Measurements from ENCODE around the gene LAMA3.

LAMA3 gene, protein sequence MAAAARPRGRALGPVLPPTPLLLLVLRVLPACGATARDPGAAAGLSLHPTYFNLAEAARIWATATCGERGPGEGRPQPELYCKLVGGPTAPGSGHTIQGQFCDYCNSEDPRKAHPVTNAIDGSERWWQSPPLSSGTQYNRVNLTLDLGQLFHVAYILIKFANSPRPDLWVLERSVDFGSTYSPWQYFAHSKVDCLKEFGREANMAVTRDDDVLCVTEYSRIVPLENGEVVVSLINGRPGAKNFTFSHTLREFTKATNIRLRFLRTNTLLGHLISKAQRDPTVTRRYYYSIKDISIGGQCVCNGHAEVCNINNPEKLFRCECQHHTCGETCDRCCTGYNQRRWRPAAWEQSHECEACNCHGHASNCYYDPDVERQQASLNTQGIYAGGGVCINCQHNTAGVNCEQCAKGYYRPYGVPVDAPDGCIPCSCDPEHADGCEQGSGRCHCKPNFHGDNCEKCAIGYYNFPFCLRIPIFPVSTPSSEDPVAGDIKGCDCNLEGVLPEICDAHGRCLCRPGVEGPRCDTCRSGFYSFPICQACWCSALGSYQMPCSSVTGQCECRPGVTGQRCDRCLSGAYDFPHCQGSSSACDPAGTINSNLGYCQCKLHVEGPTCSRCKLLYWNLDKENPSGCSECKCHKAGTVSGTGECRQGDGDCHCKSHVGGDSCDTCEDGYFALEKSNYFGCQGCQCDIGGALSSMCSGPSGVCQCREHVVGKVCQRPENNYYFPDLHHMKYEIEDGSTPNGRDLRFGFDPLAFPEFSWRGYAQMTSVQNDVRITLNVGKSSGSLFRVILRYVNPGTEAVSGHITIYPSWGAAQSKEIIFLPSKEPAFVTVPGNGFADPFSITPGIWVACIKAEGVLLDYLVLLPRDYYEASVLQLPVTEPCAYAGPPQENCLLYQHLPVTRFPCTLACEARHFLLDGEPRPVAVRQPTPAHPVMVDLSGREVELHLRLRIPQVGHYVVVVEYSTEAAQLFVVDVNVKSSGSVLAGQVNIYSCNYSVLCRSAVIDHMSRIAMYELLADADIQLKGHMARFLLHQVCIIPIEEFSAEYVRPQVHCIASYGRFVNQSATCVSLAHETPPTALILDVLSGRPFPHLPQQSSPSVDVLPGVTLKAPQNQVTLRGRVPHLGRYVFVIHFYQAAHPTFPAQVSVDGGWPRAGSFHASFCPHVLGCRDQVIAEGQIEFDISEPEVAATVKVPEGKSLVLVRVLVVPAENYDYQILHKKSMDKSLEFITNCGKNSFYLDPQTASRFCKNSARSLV (N-terminal part only)

DNA sequence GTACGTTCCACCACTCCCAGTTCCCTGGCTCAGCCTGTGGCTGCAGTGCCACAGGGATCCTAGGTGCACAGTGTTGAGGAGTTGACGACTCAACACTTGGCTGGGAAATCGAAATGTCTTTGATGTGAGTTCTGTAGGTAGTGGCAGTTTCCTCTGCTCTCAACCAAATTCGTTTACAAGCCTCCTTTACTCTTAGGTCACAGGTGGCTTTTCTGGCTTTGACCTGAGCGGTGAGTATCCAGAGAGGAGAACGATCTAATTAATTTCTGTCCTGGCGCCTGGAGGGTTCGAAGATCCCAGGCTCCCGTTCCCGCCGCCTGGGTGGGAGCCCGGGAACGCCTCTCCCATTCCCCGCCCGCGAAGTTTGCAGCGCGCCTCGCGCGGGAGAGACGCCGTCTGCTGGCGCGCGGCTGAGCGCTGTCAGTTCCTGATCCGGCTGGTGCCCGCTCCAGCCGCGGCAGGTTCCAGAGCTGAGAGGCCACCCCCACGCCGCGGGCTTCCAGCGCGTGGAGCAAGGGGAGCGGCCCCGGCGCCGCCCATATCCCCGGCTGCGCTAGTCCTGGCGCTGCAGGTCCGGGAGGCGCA is at the start of gene LAMA3:
LAMA3 (plus strand) TSS at position 423 of the 585 bp plus-strand sequence. CDS start 231 bp downstream, outside the sequence.
- H3K4me3 ChIP-seq (ENCODE audit: low read length in 2 of 2): peak within 1 kb of the TSS; percentile 62 to 70
- H3K9me3 ChIP-seq (ENCODE audit: control insufficient read depth in 2 of 2, low read length in 2 of 2): no peaks in the 10 kb centered on the region
- H3K27ac ChIP-seq (ENCODE audit: low read depth in 2 of 2, low read length in 2 of 2): no peak within 1 kb of the TSS
- H3K4me1 ChIP-seq (ENCODE audit: control insufficient read depth in 2 of 2, insufficient read depth in 2 of 2, low read length in 2 of 2): peaks cover 3 to 16% of the 10 kb centered on the region in 2 donors
- peaks cover 12 to 14% of the 10 kb centered on the region in 2 donors for H3K27me3 ChIP-seq (ENCODE audit: control insufficient read depth in 2 of 2, insufficient read depth in 2 of 2, low read length in 2 of 2)
- peak within 1 kb of the TSS in 1 of 2 donors; percentile 61 for H3K9ac ChIP-seq (ENCODE audit: low read depth in 1 of 2, low read length in 2 of 2)
- H3K36me3 ChIP-seq (ENCODE audit: control insufficient read depth in 2 of 2, insufficient read depth in 2 of 2, low read length in 2 of 2): no peaks in the 10 kb centered on the region

DNA sequence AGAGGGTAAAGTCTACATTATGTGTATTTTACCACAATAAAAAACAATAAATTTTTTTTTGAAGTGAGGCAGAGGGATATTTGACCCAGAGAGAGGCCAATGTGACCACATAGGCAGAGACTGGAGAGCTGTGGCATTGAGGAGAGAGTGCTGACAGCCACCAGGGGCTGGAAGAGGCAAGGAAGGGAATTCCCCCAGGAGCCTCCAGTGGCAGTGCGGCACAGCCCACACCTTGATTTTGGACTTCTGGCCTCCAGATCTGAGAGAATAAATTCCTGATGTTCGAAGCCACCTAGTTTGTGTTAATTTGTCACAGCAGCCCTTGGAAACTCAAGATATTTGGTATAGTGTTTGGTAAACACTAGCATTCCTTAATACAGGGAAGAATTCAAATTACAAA is 49.2 kb upstream of the LAMA3 start:
- no peaks in the 10 kb centered on the region for H3K36me3 ChIP-seq (ENCODE audit: control insufficient read depth in 2 of 2, insufficient read depth in 2 of 2, low read length in 2 of 2)
- no peak overlapping the region for H3K4me3 ChIP-seq (ENCODE audit: low read length in 2 of 2)
- no peaks in the 10 kb centered on the region for H3K4me1 ChIP-seq (ENCODE audit: control insufficient read depth in 2 of 2, insufficient read depth in 2 of 2, low read length in 2 of 2)
- no peak overlapping the region for H3K27ac ChIP-seq (ENCODE audit: low read depth in 2 of 2, low read length in 2 of 2)
- peaks cover 0 to 2% of the 10 kb centered on the region in 2 donors for H3K9me3 ChIP-seq (ENCODE audit: control insufficient read depth in 2 of 2, low read length in 2 of 2)
- H3K9ac ChIP-seq (ENCODE audit: low read depth in 1 of 2, low read length in 2 of 2): no peak overlapping the region
- H3K27me3 ChIP-seq (ENCODE audit: control insufficient read depth in 2 of 2, insufficient read depth in 2 of 2, low read length in 2 of 2): no peaks in the 10 kb centered on the region

DNA sequence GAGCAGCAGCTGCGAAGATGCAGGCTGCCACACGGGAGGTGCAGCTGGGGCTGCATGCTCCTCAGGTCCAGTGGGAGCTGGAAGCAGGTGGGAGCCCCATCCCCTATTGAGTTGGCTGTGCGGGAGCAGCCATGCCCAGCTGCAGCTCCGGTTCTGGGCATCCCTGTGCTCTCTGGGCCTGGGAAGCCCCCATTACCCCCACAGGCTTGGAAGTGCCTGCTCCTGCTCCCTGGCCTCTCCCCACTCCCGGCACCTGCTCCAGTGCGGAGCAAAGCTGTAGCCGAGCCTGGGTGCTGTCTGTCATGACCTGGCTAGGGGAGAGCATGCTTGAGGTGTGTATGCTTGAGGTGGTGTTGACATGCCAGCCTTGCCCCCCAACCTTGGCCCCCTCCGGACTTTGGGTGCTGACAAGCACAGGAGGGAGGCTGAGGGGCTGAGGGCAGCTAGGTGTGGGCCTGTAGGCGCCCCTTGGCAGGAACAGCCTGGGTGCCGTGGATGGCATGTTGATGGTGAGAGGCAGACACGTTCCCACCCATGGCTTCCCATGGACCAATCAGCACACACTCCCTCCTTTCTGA is 48.0 kb upstream of the LAMA3 start:
- Histone ChIP-seq H3K4me1 (ENCODE audit: control insufficient read depth in 2 of 2, insufficient read depth in 2 of 2, low read length in 2 of 2) (no peaks in the 10 kb centered on the region), H3K27ac (ENCODE audit: low read depth in 2 of 2, low read length in 2 of 2) (no peak overlapping the region), H3K9me3 (ENCODE audit: control insufficient read depth in 2 of 2, low read length in 2 of 2) (peaks cover 0 to 2% of the 10 kb centered on the region in 2 donors), H3K36me3 (ENCODE audit: control insufficient read depth in 2 of 2, insufficient read depth in 2 of 2, low read length in 2 of 2) (no peaks in the 10 kb centered on the region), H3K9ac (ENCODE audit: low read depth in 1 of 2, low read length in 2 of 2) (no peak overlapping the region), H3K27me3 (ENCODE audit: control insufficient read depth in 2 of 2, insufficient read depth in 2 of 2, low read length in 2 of 2) (no peaks in the 10 kb centered on the region), H3K4me3 (ENCODE audit: low read length in 2 of 2) (no peak overlapping the region)

DNA sequence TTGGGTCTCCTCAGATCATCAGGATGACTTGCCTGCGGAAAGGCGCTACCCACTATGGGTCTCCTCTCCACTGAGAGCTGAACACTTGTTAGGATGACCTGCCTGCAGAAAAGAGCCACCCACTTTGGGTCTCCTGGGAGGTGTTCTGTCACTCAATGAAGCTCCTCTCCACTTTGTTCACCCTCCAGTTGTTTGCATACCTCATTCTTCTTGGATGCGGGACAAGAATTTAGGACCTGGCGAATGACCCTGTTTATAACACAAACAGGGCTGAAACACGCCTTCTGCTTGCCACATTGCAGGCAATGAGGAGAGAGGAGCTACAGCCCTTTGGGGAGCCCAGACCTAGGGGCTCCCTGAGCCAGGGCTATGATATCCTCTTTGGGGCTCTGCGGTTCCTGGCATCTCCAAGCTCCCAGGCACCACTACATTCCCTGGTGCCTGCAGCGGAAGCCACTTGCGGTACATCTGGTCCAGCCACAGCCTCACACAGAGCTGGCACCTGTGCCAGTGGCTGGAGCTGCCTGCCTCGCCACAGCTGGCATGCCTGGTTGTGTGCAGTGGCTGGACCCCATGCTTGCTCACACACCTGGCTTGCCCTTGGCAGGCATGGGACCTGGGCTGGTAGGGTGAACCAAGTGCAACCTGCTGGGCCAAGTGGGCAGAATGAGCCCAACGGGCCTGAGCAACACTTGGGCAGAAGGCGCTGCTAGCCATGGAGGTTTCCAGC is 47.2 kb upstream of the LAMA3 start:
- H3K4me1 ChIP-seq (ENCODE audit: control insufficient read depth in 2 of 2, insufficient read depth in 2 of 2, low read length in 2 of 2): no peaks in the 10 kb centered on the region
- no peaks in the 10 kb centered on the region for H3K27me3 ChIP-seq (ENCODE audit: control insufficient read depth in 2 of 2, insufficient read depth in 2 of 2, low read length in 2 of 2)
- H3K9ac ChIP-seq (ENCODE audit: low read depth in 1 of 2, low read length in 2 of 2): no peak overlapping the region
- peaks cover 0 to 2% of the 10 kb centered on the region in 2 donors for H3K9me3 ChIP-seq (ENCODE audit: control insufficient read depth in 2 of 2, low read length in 2 of 2)
- H3K27ac ChIP-seq (ENCODE audit: low read depth in 2 of 2, low read length in 2 of 2): no peak overlapping the region
- H3K4me3 ChIP-seq (ENCODE audit: low read length in 2 of 2): no peak overlapping the region
- no peaks in the 10 kb centered on the region for H3K36me3 ChIP-seq (ENCODE audit: control insufficient read depth in 2 of 2, insufficient read depth in 2 of 2, low read length in 2 of 2)

DNA sequence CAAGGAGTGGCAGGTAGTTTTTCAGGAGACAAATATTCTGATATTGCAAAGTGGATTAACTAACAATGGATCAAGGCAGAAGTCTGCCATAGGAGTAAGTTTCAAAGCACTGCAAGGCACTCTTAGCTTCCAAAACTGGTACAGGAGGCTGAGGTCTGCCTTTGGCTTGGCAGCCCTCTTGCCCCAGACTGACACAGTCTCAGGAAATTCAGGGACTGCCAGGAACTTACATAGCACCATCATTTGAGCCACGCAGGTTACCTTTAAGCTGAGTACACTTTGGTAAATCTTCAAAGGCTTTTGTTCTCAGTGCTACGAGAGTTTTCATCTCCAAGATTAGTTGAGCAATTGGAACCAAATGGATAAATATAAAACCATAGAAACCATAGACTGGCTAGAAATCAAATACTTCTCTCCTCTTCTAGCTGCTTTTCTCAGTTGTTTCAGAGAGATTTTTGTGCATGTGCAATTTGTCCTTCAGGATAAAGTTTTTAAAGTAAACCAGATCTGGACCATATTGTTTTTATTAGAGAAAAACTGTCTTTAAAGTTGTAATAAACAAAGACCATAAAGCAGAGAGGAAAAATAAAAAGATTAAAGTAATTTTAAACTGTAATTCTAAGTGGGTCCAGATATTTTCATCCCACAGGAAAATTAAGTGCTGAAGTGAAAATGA is 45.3 kb upstream of the LAMA3 start:
- Histone ChIP-seq H3K9ac (ENCODE audit: low read depth in 1 of 2, low read length in 2 of 2) (no peak overlapping the region), H3K4me1 (ENCODE audit: control insufficient read depth in 2 of 2, insufficient read depth in 2 of 2, low read length in 2 of 2) (no peaks in the 10 kb centered on the region), H3K36me3 (ENCODE audit: control insufficient read depth in 2 of 2, insufficient read depth in 2 of 2, low read length in 2 of 2) (no peaks in the 10 kb centered on the region), H3K27ac (ENCODE audit: low read depth in 2 of 2, low read length in 2 of 2) (no peak overlapping the region), H3K9me3 (ENCODE audit: control insufficient read depth in 2 of 2, low read length in 2 of 2) (peaks cover 0 to 2% of the 10 kb centered on the region in 2 donors), H3K27me3 (ENCODE audit: control insufficient read depth in 2 of 2, insufficient read depth in 2 of 2, low read length in 2 of 2) (no peaks in the 10 kb centered on the region), H3K4me3 (ENCODE audit: low read length in 2 of 2) (no peak overlapping the region)

DNA sequence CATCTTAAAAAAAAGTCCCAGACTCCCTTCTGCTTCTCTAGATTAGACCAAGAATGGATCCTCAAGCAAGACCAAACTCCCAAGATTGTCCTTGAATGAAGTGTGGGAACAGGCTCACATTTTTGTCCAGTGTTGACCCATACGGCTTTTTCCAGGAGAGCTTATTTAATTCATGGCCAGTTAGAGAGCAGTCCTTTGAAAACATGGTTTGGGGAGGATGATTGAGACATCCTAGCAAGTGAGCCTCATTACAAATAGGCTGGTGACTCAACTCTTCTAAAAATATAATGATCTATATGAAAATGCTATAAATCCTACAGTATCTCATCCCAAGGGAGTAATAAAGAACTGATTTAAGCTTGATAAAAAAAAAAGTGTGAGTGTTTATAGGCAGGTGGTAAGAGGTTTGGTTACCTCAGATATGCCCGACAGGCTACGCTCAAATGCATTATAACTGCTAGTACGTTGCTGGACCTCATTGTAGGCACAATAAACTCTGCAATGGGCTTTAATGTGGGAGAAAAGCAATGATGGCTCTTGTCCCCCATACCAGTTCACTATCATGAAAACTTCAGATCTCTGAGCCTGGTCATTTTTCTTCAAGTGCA is 43.6 kb upstream of the LAMA3 start:
- H3K27ac ChIP-seq (ENCODE audit: low read depth in 2 of 2, low read length in 2 of 2): no peak overlapping the region
- no peak overlapping the region for H3K9ac ChIP-seq (ENCODE audit: low read depth in 1 of 2, low read length in 2 of 2)

DNA sequence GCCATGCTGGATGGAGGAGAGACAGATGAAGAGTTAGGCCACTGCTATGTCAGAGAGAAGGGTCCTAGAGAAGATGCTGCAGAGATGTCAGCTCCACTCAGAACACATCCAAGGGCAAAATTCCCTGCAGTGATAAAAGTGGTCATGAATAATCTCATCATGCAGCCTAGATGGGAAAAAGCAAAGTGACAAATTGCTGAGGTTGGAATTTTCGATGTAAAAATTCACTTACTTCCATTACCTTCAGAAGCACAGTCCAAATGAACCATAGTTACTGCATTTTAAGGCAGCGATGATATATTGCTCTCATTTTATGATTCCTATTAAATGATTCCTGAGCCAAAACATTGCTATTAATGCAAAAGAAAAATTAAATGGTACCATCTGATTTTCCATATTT is 43.0 kb upstream of the LAMA3 start:
- Histone ChIP-seq H3K4me1 (ENCODE audit: control insufficient read depth in 2 of 2, insufficient read depth in 2 of 2, low read length in 2 of 2) (peaks cover 0 to 2% of the 10 kb centered on the region in 2 donors), H3K27me3 (ENCODE audit: control insufficient read depth in 2 of 2, insufficient read depth in 2 of 2, low read length in 2 of 2) (no peaks in the 10 kb centered on the region), H3K4me3 (ENCODE audit: low read length in 2 of 2) (no peak overlapping the region), H3K9ac (ENCODE audit: low read depth in 1 of 2, low read length in 2 of 2) (no peak overlapping the region), H3K36me3 (ENCODE audit: control insufficient read depth in 2 of 2, insufficient read depth in 2 of 2, low read length in 2 of 2) (no peaks in the 10 kb centered on the region), H3K27ac (ENCODE audit: low read depth in 2 of 2, low read length in 2 of 2) (no peak overlapping the region), H3K9me3 (ENCODE audit: control insufficient read depth in 2 of 2, low read length in 2 of 2) (peaks cover 0 to 2% of the 10 kb centered on the region in 2 donors)

More for the DNA sequence above, 43.6 kb upstream of the LAMA3 start:
- H3K4me3 ChIP-seq (ENCODE audit: low read length in 2 of 2): no peak overlapping the region
- H3K9me3 ChIP-seq (ENCODE audit: control insufficient read depth in 2 of 2, low read length in 2 of 2): peaks cover 0 to 2% of the 10 kb centered on the region in 2 donors
- H3K36me3 ChIP-seq (ENCODE audit: control insufficient read depth in 2 of 2, insufficient read depth in 2 of 2, low read length in 2 of 2): no peaks in the 10 kb centered on the region
- H3K4me1 ChIP-seq (ENCODE audit: control insufficient read depth in 2 of 2, insufficient read depth in 2 of 2, low read length in 2 of 2): no peaks in the 10 kb centered on the region
- no peaks in the 10 kb centered on the region for H3K27me3 ChIP-seq (ENCODE audit: control insufficient read depth in 2 of 2, insufficient read depth in 2 of 2, low read length in 2 of 2)

DNA sequence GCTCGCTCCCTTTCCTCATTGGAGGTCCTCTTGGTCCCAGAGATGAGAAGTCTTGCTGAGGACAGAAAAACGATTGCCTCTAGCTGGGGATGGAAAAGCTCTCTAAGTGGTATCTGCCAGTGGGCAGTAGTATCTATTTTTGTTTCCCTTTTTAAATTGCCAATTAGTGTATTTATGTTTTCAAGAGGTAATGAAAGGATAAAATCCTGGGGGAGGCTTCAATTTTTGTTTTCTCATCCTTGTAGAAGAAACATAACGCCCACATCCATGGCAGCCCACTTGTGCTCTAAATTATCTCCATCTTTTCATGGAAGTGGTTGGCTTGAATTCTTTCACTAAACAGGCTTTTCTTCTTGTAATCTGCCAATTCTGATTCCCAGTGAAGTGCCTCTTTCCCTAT is 40.8 kb upstream of the LAMA3 start:
- no peaks in the 10 kb centered on the region for H3K27me3 ChIP-seq (ENCODE audit: control insufficient read depth in 2 of 2, insufficient read depth in 2 of 2, low read length in 2 of 2)
- no peaks in the 10 kb centered on the region for H3K36me3 ChIP-seq (ENCODE audit: control insufficient read depth in 2 of 2, insufficient read depth in 2 of 2, low read length in 2 of 2)
- no peak overlapping the region for H3K4me3 ChIP-seq (ENCODE audit: low read length in 2 of 2)
- H3K9me3 ChIP-seq (ENCODE audit: control insufficient read depth in 2 of 2, low read length in 2 of 2): no peaks in the 10 kb centered on the region
- H3K9ac ChIP-seq (ENCODE audit: low read depth in 1 of 2, low read length in 2 of 2): no peak overlapping the region
- H3K27ac ChIP-seq (ENCODE audit: low read depth in 2 of 2, low read length in 2 of 2): no peak overlapping the region
- H3K4me1 ChIP-seq (ENCODE audit: control insufficient read depth in 2 of 2, insufficient read depth in 2 of 2, low read length in 2 of 2): peaks cover 0 to 2% of the 10 kb centered on the region in 2 donors
